Activated T-cell treated with anti-CD3 and anti-CD28 coated beads, Interleukin-2, amount 50 U/mL, for 4 hours (primary cell): Measurements from ENCODE around the gene ATP6V1E1. TPM values are rescaled to one million over a fixed set of nuclear protein-coding genes. Genes with fewer than 3 reads are reported as not detected.
"Not testable (repeated sequence)": the region's sequence is repeated elsewhere in the genome, so short reads cannot be mapped to it uniquely, and the experiment has no call there.

Experiments
- ATAC-seq, 2 donors: fragments of 200-7000 bp; cut with Tn5 transposase; one replicate each; pipeline ENCODE4 v1.10.0; 2021
- DNase-seq: peaks from one replicate; pipeline ENCODE4 v3.0.0-alpha.2; 2020
- H3K27me3 Mint-ChIP-seq: one replicate; pipeline ENCODE4 v1.8.0; 2021; ENCODE audit warnings: low read depth, mixed read lengths
- H3K36me3 Mint-ChIP-seq: one replicate; pipeline ENCODE4 v1.8.0; 2022; ENCODE audit warnings: mixed read lengths; ENCODE audit not compliant: insufficient read depth
- H3K4me1 Mint-ChIP-seq: one replicate; pipeline ENCODE4 v1.8.0; 2021; ENCODE audit warnings: low read depth, mixed read lengths
- H3K4me3 Mint-ChIP-seq: one replicate; pipeline ENCODE4 v1.8.0; 2021; ENCODE audit warnings: mild to moderate bottlenecking, moderate library complexity, mixed read lengths
- H3K9me3 Mint-ChIP-seq: one replicate; pipeline ENCODE4 v1.8.0; 2021; ENCODE audit warnings: mixed read lengths
- total RNA-seq, 3 donors: library from RNA; stranded (reverse); gene quantifications; one replicate each; pipeline ENCODE4 v1.2.1, GENCODE V29; 2021

The ATP6V1E1 gene
- total RNA-seq, 3 donors from 2014 or later = 96.9 to 116 (median 104) TPM

DNA sequence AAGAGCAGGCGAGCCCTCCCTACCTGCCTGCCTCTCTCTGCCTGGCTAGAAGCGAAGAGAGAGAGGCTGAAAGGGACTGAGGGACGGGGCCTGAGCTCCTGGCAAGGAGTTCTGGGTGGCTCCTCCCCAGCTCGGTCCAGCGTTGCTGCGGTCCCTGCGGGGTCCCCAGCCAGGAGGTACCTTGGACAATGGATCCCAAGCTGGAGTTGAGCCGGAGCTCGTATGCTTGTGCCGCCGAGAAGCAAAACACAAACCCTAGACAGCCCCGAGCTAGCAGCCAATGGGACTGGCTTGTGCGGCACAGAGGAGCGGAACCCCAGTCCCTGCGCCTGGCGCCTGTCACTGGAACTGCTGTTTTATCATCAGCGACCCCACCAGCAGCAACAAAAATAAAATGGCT lies 46.9 kb downstream of the ATP6V1E1 start:
- Mint-ChIP-seq H3K9me3 (no peaks in the 10 kb centered on the region), H3K36me3 (no peaks in the 10 kb centered on the region), H3K4me3 (no peak overlapping the region), H3K27me3 (peaks cover 4% of the 10 kb centered on the region), H3K4me1 (no peaks in the 10 kb centered on the region)
- no peak for ATAC-seq
- DNase-seq = no peak

DNA sequence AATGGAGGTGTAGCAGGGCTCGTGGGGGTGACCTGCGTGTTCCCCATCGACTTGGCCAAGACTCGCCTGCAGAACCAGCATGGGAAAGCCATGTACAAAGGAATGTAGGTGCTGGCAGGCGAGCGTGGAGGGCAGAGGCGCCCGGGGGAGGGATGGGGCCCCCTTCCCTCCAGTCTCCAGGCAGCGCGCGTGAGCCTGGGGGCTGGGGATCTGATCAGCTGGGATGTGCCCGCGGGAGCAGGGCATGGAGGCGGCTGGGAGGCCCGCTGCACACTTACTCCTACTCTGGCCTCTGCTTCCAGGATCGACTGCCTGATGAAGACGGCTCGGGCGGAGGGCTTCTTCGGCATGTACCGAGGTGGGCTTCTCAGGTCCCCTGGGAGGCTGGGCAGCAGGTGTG lies 47.5 kb downstream of the ATP6V1E1 start:
- Mint-ChIP-seq H3K36me3 (no peaks in the 10 kb centered on the region), H3K9me3 (no peaks in the 10 kb centered on the region), H3K4me3 (no peak overlapping the region), H3K4me1 (no peaks in the 10 kb centered on the region), H3K27me3 (peaks cover 4% of the 10 kb centered on the region)
- DNase-seq = no peak
- ATAC-seq = no peak

DNA sequence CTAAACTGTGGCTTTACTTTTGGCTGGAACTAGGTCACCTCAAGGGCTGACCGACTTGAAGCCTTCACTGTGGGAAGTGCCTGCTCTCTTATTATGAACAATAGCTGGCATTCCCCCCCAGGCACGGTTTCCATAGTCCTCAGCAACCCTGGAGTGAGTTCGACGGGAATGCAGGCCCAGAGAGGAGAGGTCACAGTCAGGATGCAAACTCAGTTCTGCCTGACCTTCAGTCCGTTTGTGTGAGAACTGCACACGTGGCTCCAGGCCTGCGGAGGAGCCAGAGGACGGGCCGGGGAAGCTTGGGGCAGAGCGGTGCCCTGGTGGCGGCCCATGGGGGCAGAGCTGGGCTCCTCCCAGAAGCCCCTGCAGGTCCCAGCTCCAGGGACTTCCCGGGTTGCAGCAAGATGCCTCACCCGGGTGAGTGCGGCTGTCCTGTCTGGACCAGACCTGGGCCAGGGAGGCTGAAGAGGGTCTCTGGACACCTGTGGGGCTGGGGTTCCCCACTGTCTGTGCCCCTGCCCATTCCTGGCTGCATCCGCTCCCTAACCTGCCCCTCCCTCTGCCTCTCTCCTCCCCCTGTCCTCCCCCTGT lies 48.0 kb downstream of the ATP6V1E1 start:
- Mint-ChIP-seq H3K4me3 (no peak overlapping the region), H3K4me1 (no peaks in the 10 kb centered on the region), H3K27me3 (peaks cover 4% of the 10 kb centered on the region), H3K36me3 (no peaks in the 10 kb centered on the region), H3K9me3 (no peaks in the 10 kb centered on the region)
- ATAC-seq (no peak), DNase-seq (no peak)

DNA sequence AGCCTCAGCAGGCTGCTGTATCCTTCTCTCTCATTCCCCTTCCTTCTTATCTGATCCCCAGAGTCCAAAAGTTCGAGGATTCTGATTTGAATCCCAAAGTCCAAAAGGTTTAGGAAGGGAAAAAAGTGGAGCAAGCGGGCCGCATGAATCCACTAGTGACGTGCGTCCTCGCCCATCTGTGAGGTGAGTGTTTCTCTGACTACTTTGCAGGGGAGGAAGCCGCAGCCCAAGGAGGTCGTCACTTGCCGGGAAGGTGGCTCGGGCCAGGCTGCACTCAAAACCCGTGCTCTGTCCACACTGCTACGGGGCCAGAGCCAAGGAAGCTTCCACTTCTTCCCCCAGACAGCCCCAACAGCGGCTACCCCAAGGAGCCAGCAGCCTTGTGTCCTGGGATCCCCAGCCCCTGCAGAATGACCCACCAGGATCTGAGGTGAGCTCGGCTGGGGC lies 49.0 kb downstream of the ATP6V1E1 start:
- H3K4me3 Mint-ChIP-seq = no peak overlapping the region
- H3K9me3 Mint-ChIP-seq = no peaks in the 10 kb centered on the region
- H3K27me3 Mint-ChIP-seq = peaks cover 4% of the 10 kb centered on the region
- no peaks in the 10 kb centered on the region for H3K4me1 Mint-ChIP-seq
- no peaks in the 10 kb centered on the region for H3K36me3 Mint-ChIP-seq
- ATAC-seq (no peak), DNase-seq (no peak)

DNA sequence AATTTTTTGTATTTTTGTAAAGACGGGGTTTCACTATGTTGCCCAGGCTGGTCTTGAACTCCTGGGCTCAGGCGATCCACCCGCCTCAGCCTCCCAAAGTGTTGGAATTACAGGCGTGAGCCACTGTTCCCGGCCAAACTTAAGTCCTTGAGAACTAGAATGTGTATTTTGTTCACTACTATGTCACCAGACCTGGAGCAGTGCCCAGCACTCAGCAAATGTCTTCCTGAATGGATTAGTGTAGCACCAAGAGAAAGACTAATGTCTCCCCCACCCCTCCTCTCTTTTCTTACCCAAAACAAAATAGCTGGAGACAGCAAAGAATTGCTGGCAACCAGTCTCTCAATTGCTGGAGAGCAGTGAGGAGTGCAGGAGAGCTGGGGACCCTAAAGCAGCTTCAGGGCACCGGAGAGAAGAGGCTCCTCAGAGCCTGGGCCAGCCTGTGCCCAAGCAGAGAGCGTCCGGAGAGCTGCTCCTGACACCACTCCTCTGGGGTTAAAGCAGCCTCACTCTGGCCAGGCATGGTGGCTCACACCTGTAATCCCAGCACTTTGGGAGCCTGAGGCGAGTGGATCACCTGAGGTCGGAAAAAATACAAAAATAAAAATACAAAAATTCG lies 50.3 kb downstream of the ATP6V1E1 start:
- Mint-ChIP-seq H3K4me3 (no peak overlapping the region), H3K4me1 (no peaks in the 10 kb centered on the region), H3K27me3 (peaks cover 9% of the 10 kb centered on the region), H3K36me3 (no peaks in the 10 kb centered on the region), H3K9me3 (no peaks in the 10 kb centered on the region)
- no peak for DNase-seq
- ATAC-seq = no peak

DNA sequence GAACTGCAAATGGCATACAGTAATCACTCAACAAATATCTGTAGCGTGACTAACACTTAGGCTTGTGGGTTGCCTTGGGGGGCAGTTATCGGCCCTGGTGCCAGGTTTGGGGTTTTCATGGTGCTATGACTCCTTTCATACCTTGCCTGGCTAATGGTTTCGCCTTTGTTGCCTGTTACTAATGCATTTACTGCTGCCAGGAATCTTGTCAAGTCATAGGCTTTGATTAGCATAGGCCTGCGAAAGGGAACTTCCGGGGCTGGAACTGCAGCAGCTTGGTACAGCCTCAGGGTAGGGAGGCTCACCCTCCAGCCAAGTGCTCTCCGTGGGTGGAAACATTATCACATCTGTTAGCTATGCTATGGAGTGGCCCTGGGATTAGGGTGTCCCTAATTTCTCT lies 52.1 kb downstream of the ATP6V1E1 start:
- H3K9me3 Mint-ChIP-seq = no peaks in the 10 kb centered on the region
- H3K4me1 Mint-ChIP-seq = no peaks in the 10 kb centered on the region
- H3K4me3 Mint-ChIP-seq = no peak overlapping the region
- H3K36me3 Mint-ChIP-seq = no peaks in the 10 kb centered on the region
- peak; percentile 21 to 30 for ATAC-seq
- H3K27me3 Mint-ChIP-seq = peaks cover 14% of the 10 kb centered on the region
- DNase-seq = no peak

DNA sequence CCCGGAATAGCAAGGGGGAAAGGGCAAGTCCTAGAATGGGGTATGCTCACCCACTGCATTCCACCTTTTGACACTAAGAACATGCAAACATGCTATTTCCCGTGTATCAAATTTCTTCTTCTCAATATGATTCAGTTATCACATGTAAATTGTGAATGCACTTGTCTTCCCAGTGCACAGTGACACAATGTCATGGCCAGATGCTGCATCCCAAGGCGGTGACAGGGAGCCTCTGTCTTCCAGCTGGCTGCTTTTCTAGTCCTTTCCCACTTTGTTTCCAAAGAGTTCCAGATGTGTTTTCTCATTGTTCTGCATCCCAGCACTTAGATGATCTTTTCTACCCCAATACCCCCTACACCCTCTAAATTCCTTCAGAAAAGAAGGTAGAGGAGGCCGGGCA lies 52.9 kb downstream of the ATP6V1E1 start:
- DNase-seq (no peak), ATAC-seq (no peak)
- H3K4me3 Mint-ChIP-seq = no peak overlapping the region
- no peaks in the 10 kb centered on the region for H3K36me3 Mint-ChIP-seq
- no peaks in the 10 kb centered on the region for H3K4me1 Mint-ChIP-seq
- peaks cover 21% of the 10 kb centered on the region for H3K27me3 Mint-ChIP-seq
- no peaks in the 10 kb centered on the region for H3K9me3 Mint-ChIP-seq

DNA sequence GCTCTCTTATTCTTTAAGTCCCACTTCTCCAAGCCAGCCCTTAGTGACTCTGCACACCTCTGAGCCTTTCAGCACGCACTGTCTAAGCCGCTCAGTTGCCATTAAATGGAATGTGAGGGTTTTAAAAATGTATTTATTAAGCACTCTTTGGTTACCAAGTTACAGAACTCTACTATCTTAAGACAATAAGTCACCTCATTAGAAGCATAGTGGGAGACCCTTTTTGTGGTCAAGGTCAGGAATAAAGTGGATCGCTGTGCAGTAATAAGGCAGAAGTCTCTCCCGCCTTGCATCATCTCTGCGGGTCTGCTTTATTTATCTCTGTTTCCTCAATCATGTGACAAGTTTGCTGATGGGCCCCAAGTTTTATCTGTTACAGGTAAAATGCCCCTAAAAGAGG lies 53.4 kb downstream of the ATP6V1E1 start:
- no peak overlapping the region for H3K4me3 Mint-ChIP-seq

DNA sequence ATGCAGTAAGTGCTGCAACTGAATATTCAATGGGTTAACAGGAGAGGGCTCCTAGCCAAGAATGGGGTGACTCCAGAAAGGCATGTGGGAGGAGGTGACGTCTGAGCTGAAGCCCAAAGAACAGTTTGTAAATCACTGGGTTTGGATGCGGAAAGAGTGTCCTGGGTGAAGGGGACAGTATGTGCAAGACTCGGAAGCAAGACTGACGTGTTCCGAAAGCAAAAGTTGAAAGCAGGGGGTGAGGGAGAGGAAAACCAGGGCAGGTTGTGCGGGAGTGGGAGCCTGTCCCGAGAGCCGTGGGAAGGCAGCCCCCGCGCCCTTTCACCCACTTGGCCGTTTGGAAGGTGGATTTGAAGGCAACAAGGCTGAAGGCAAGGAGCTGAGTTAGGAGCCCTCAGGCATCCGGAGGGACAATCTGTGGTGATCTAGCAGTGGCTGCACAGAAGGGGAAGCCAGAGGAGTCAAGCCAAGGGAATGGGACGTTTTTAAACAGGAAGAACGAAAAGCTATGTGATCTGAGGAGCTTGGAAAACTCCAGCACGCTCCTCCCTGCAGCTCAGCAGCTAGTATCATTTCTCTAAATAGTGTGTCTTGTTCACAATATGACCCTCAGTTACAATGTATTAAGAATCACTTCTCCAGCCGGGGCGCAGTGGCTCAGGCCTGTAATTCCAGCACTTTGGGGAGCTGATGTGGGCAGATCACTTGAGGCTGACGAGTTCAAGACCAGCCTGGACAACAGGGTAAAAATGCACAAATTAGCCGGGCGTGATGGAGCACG lies 57.5 kb downstream of the ATP6V1E1 start:
- DNase-seq = no peak
- H3K9me3 Mint-ChIP-seq = no peaks in the 10 kb centered on the region
- H3K27me3 Mint-ChIP-seq = peaks cover 26% of the 10 kb centered on the region
- H3K36me3 Mint-ChIP-seq = no peaks in the 10 kb centered on the region
- ATAC-seq = no peak
- H3K4me3 Mint-ChIP-seq = no peak overlapping the region
- H3K4me1 Mint-ChIP-seq = no peaks in the 10 kb centered on the region

More for the DNA sequence above, 53.4 kb downstream of the ATP6V1E1 start:
- Mint-ChIP-seq H3K4me1 (no peaks in the 10 kb centered on the region), H3K27me3 (peaks cover 24% of the 10 kb centered on the region), H3K9me3 (no peaks in the 10 kb centered on the region), H3K36me3 (no peaks in the 10 kb centered on the region)
- DNase-seq = no peak
- ATAC-seq = no peak

DNA sequence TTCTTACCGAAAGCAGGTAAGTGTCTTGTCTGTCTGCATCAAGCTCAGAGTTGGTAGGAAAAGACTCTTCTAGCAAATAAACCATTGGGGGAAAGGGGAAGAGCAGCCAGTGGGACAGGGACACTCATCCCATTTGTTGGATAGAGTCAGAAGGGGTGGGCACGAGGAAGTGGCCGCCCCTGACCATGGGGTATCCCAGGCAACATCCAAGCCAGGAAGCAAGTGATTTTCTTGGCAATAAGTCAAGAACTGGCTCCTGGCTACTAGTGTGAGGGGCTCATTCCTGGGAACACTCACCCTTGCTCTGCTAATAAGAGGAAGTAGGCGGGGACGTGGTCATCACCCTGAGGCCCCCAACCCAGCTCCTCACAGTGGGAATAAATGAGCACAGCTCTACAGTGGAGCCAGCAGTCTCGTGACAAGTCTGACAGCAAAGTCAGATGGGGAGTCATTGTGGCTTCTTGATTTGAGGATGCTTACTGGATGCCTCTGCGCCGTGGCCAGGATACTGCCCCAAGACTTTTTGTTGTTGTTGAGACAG lies 58.5 kb downstream of the ATP6V1E1 start:
- Mint-ChIP-seq H3K27me3 (peaks cover 27% of the 10 kb centered on the region), H3K4me1 (no peaks in the 10 kb centered on the region), H3K36me3 (no peaks in the 10 kb centered on the region), H3K9me3 (no peaks in the 10 kb centered on the region), H3K4me3 (no peak overlapping the region)
- ATAC-seq = no peak
- no peak for DNase-seq

DNA sequence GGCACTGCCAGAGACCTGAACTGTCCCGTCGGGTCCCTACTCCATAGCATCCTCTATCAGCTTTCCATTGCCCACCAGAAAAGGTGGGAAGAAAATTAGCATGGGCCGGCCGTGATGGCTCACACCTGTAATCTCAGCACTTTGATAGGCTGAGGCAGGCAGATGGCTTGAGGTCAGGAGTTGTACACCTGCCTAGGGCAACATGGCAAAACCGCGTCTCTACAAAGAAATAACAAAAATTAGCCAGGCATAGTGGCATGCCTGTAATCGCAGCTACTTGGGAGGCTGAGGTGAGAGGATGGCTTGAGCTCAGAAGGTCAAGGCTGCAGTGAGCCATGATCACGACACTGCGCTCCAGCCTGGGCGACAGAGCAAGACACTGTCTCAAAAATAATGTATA lies 61.8 kb downstream of the ATP6V1E1 start:
- Mint-ChIP-seq H3K4me3 (no peak overlapping the region), H3K9me3 (no peaks in the 10 kb centered on the region), H3K27me3 (peaks cover 21% of the 10 kb centered on the region), H3K36me3 (no peaks in the 10 kb centered on the region), H3K4me1 (no peaks in the 10 kb centered on the region)
- DNase-seq = no peak
- no peak for ATAC-seq

DNA sequence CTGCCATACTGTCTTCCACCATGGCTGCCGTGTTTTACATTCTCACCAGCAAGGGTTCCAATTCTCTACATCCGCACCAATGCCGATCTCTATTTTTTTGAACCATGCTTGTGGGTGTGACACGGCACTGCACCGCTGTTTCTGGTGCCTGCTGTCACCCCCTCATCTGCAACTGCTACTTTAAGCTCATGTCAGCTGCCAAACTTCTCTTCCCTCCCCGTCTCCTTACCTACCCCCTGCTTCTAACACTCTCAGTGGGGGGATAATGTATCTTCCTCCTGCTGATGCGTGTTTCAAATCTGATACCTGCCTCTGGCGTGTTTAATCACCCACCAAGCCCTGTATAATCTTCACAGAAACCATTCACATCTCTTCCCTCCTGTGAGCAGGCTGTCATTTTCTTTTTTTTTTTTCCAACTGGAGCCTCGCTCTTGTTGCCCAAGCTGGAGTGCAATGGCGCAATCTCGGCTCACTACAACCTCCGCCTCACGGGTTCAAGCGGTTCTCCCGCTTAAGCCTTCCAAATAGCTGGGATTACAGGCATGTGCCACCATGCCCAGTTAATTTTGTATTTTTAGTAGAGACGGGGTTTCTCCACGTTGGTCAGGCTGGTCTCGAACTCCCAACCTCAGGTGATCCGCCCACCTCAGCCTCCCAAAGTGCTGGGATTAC lies 62.4 kb downstream of the ATP6V1E1 start:
- H3K4me1 Mint-ChIP-seq, H3K4me3 Mint-ChIP-seq, ATAC-seq: not testable (repeated sequence)

DNA sequence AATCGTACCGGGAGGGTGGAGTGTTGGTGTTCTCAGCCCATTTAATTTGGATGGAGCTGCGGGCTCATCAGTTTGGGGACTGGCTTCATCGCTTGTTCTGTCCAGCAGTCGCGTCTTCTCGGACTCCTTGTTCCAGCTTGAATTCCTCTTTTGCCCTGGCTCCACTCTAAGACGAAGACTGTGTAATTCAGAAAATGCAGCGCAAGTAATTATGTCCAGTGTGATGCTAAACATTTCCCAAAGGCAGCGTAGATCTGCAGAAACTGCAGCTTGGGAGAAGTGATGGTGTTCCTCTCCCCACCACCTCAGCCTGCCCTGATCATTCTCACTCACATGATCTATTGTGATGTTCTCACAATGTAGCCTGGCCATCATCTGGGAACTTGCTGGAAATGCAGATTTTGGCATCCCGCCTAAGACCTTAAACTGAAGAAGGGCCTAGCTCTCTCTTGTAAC lies 64.6 kb downstream of the ATP6V1E1 start:
- DNase-seq = no peak
- peaks cover 8% of the 10 kb centered on the region for H3K27me3 Mint-ChIP-seq
- ATAC-seq = no peak
- no peaks in the 10 kb centered on the region for H3K4me1 Mint-ChIP-seq
- no peaks in the 10 kb centered on the region for H3K9me3 Mint-ChIP-seq
- no peaks in the 10 kb centered on the region for H3K36me3 Mint-ChIP-seq
- H3K4me3 Mint-ChIP-seq = no peak overlapping the region

More for the DNA sequence above, 62.4 kb downstream of the ATP6V1E1 start:
- not testable (repeated sequence) for DNase-seq, H3K36me3 Mint-ChIP-seq, H3K9me3 Mint-ChIP-seq
- peaks cover 18% of the 10 kb centered on the region for H3K27me3 Mint-ChIP-seq
